HepG2 (cell line): ENCODE results near the gene CD177. TPM values are rescaled to one million over a fixed set of nuclear protein-coding genes. Genes with fewer than 3 reads are reported as not detected.

Source experiments
- ATAC-seq: fragments of 200-7000 bp; cut with Tn5 transposase; 3 replicates; pipeline ENCODE4 v1.9.1; 2020; ENCODE audit warnings: mild to moderate bottlenecking, moderate library complexity
- BruUV-seq: library from RNA; stranded (reverse); fragments of 400-500 nt; replicated peaks from 2 replicates; lab custom pipeline; 2021; lab: Mats Ljungman, UMichigan
- CTCF ChIA-PET: fragments of 300-600 bp; formaldehyde crosslinking; extraction: SDS; loops from one replicate; lab custom pipeline; 2021; ENCODE audit warnings: low total read pairs, inconsistent platforms, low intra/inter-chr PET ratio; lab: Yijun Ruan, JAX
- POLR2A ChIA-PET: fragments of 350-600 bp; sonication (Branson Sonifier 250); formaldehyde crosslinking; loops from one replicate; lab custom pipeline; 2020; ENCODE audit warnings: antibody characterized with exemption, inconsistent platforms; lab: Yijun Ruan, JAX
- DNase-seq: peaks from one replicate; pipeline ENCODE4 v3.0.0-alpha.2; 2015; ENCODE audit warnings: low spot score
- FAIRE-seq: peaks from 3 replicates; lab custom pipeline; 2011; peaks lifted over from hg19 to GRCh38; lab: Jason Lieb, UNC
- H2AFZ ChIP-seq: one replicate; pipeline ENCODE4 v1.6.1; 2011; ENCODE audit warnings: low read length, inconsistent platforms
- H3K27ac ChIP-seq: fragments of 300-600 bp; 3 replicates; pipeline ENCODE4 v1.8.0; 2011; ENCODE audit warnings: mixed run types, mild to moderate bottlenecking, mixed read lengths, low read length, inconsistent platforms; ENCODE audit not compliant: insufficient read depth; ENCODE audit errors: extremely low read length
- H3K27me3 ChIP-seq, 2 experiments: fragments of 200-600 bp in 1 of 2; 2 replicates in 1 of 2; 3 replicates in 1 of 2; pipeline versions ENCODE4 v1.6.0 to v1.8.0; 2011; ENCODE audit warnings: low read length in 2 of 2, mild to moderate bottlenecking in 2 of 2, moderate library complexity in 2 of 2, inconsistent platforms in 1 of 2; ENCODE audit not compliant: insufficient read depth in 2 of 2, control insufficient read depth in 1 of 2
- H3K36me3 ChIP-seq, 2 experiments: fragments of 200-600 bp in 1 of 2; replicated peaks in 1 of 2; 2 replicates in 1 of 2; 3 replicates in 1 of 2; pipeline versions ENCODE4 v1.5.1 to v1.8.0; 2011; ENCODE audit warnings: low read length in 2 of 2, inconsistent platforms in 1 of 2; ENCODE audit not compliant: insufficient read depth in 2 of 2, control insufficient read depth in 1 of 2
- H3K4me1 ChIP-seq: 2 replicates; pipeline ENCODE4 v1.5.1; 2012; ENCODE audit warnings: low read length, inconsistent platforms; ENCODE audit not compliant: insufficient read depth
- H3K4me2 ChIP-seq: 2 replicates; pipeline ENCODE4 v1.6.0; 2011; ENCODE audit warnings: low read depth, low read length, inconsistent platforms
- H3K4me3 ChIP-seq, 3 experiments: fragments of 200-600 bp in 1 of 3; sonication (generic), shearing (Covaris generic) in 1 of 3; replicated peaks in 1 of 3; 2 replicates each; pipeline ENCODE4 v1.5.1; 2011 to 2016; ENCODE audit warnings: low read length in 3 of 3, inconsistent platforms in 2 of 3, low read depth in 2 of 3, mild to moderate bottlenecking in 2 of 3, control low read depth in 1 of 3, mixed read lengths in 1 of 3; ENCODE audit not compliant: insufficient read depth in 1 of 3
- H3K79me2 ChIP-seq: one replicate; pipeline ENCODE4 v1.6.1; 2011; ENCODE audit warnings: low read length, inconsistent platforms; ENCODE audit not compliant: insufficient read depth
- H3K9ac ChIP-seq: 2 replicates; pipeline ENCODE4 v1.6.0; 2011; ENCODE audit warnings: mild to moderate bottlenecking, low read depth, low read length, inconsistent platforms; ENCODE audit not compliant: insufficient read depth
- H3K9me3 ChIP-seq: 2 replicates; pipeline ENCODE4 v1.5.1; 2012; ENCODE audit warnings: mild to moderate bottlenecking, low read length
- H4K20me1 ChIP-seq: 2 replicates; pipeline ENCODE4 v1.6.0; 2011; ENCODE audit warnings: inconsistent platforms, mild to moderate bottlenecking, low read length, moderate library complexity; ENCODE audit not compliant: insufficient read depth
- AHDC1 ChIP-seq: sonication (generic); formaldehyde crosslinking; IDR thresholded peaks from 2 replicates; pipeline ENCODE4 v1.5.1; 2020; ENCODE audit warnings: mild to moderate bottlenecking, missing genetic modification reagents, borderline replicate concordance
- CEBPG ChIP-seq: IDR thresholded peaks from 2 replicates; pipeline ENCODE4 v1.6.1; 2016
- CENPX ChIP-seq: sonication (generic); formaldehyde crosslinking; IDR thresholded peaks from 2 replicates; pipeline ENCODE4 v1.9.0; 2021; ENCODE audit warnings: mild to moderate bottlenecking, missing genetic modification reagents, moderate library complexity
- HDAC6 ChIP-seq: fragments of 200-600 bp; sonication (generic); IDR thresholded peaks from 2 replicates; pipeline ENCODE4 v1.7.0; 2017; ENCODE audit warnings: mild to moderate bottlenecking, antibody characterized with exemption, low read length, low read depth
- HOXD1 ChIP-seq: sonication (generic); formaldehyde crosslinking; IDR thresholded peaks from 2 replicates; pipeline ENCODE4 v1.5.0; 2020; ENCODE audit warnings: missing genetic modification reagents
- IRF2 ChIP-seq: IDR thresholded peaks from 2 replicates; pipeline ENCODE4 v1.6.1; 2018; ENCODE audit warnings: missing genetic modification reagents, missing compliant biosample characterization
- JUND ChIP-seq: sonication (generic); formaldehyde crosslinking; IDR thresholded peaks from 2 replicates; pipeline ENCODE4 v1.8.0; 2022; ENCODE audit warnings: mild to moderate bottlenecking, missing genetic modification reagents
- MBNL3 ChIP-seq: fragments of 250-450 bp; sonication (Bioruptor Pico); conservative IDR thresholded peaks from 2 replicates; pipeline ENCODE4 v1.8.0; 2022; ENCODE audit warnings: mild to moderate bottlenecking, inconsistent platforms
- MYNN ChIP-seq: sonication (generic); formaldehyde crosslinking; IDR thresholded peaks from 2 replicates; pipeline ENCODE4 v1.4.0; 2020; ENCODE audit warnings: mild to moderate bottlenecking, low read depth, missing genetic modification reagents
- NFRKB ChIP-seq: fragments of 450-650 bp; IDR thresholded peaks from 2 replicates; pipeline ENCODE4 v1.6.1; 2017
- SALL2 ChIP-seq: sonication (generic); formaldehyde crosslinking; IDR thresholded peaks from 2 replicates; pipeline ENCODE4 v1.8.1; 2023; ENCODE audit warnings: mild to moderate bottlenecking, missing genetic modification reagents, inconsistent platforms
- ZC3H4 ChIP-seq: sonication (generic); formaldehyde crosslinking; IDR thresholded peaks from 2 replicates; pipeline ENCODE4 v1.4.0; 2020; ENCODE audit warnings: missing genetic modification reagents, borderline replicate concordance
- ZNF18 ChIP-seq: sonication (generic); formaldehyde crosslinking; IDR thresholded peaks from 2 replicates; pipeline ENCODE4 v1.8.0; 2022; ENCODE audit warnings: mild to moderate bottlenecking, missing genetic modification reagents; ENCODE audit not compliant: insufficient replicate concordance
- ZNF446 ChIP-seq: sonication (generic); formaldehyde crosslinking; IDR thresholded peaks from 2 replicates; pipeline ENCODE4 v1.5.0; 2020; ENCODE audit warnings: mild to moderate bottlenecking, missing genetic modification reagents
- WGBS: methylation state at CpG from one replicate; pipeline ENCODE4 v1.1.6; 2017; ENCODE audit warnings: low lambda C conversion rate; 5-methylcytosine and 5-hydroxymethylcytosine counted together
- in situ Hi-C: cut with HindIII; loops from 2 replicates; pipeline ENCODE4 v1.10.0; 2017; ENCODE audit warnings: low pct_unique_long_range_greater_than_20kb; ENCODE audit not compliant: extremely low pct_ligation_motif_present
- intact Hi-C: fragments of 100-400 bp; cut with micrococcal nuclease; formaldehyde crosslinking; loops from one replicate; pipeline ENCODE4 v1.10.0; 2022; ENCODE audit not compliant: unreplicated experiment
- polyA plus RNA-seq, 8 experiments: library from polyadenylated mRNA; depleted of rRNA in 3 of 8; stranded (reverse) in 7 of 8; unstranded in 1 of 8; fragments of >200 nt; fragmentation: Illumina TruSeq in 4 of 8; extraction: Trizol in 4 of 8; gene quantifications; 2 replicates each; pipeline versions ENCODE4 v1.2.1 to v1.2.3, GENCODE V29; 2011 to 2016; ENCODE audit warnings: low read depth in 4 of 8, missing spikeins in 1 of 8, mixed read lengths in 1 of 8; ENCODE audit not compliant: insufficient read depth in 1 of 8
- total RNA-seq, 5 experiments: library from RNA; depleted of rRNA; stranded (reverse); fragments of >200 nt; fragmentation: Illumina TruSeq; extraction: Trizol; gene quantifications; 2 replicates each; pipeline ENCODE4 v1.2.3, GENCODE V29; 2016; ENCODE audit warnings: low read depth in 1 of 5

The CD177 gene
- total and polyA plus RNA-seq, 2 of the 13 experiments (the other 11 are each of a cell fraction or from before 2014, with no cell fraction given) = not detected

GRCh38 chr19:43310221-43310620 is 43.3 kb upstream of the CD177 start:
- Histone ChIP-seq H3K79me2 (no peaks in the 10 kb centered on the region), H3K36me3 (no peaks in the 10 kb centered on the region), H3K4me2 (no peak overlapping the region), H3K27me3 (no peaks in the 10 kb centered on the region), H2AFZ (no peak overlapping the region), H3K9me3 (no peaks in the 10 kb centered on the region), H4K20me1 (no peaks in the 10 kb centered on the region), H3K27ac (no peak overlapping the region), H3K9ac (no peak overlapping the region), H3K4me3 (no peak overlapping the region), H3K4me1 (no peaks in the 10 kb centered on the region)
- no TSS peak for BruUV-seq
- FAIRE-seq (no peak), ATAC-seq (no peak), DNase-seq (no peak)
- in situ Hi-C loops = loop anchor here (25.0 kb wide), 1 partner anchor 198 kb away; no protein-coding TSS in a partner anchor
- intact Hi-C loops = no loop called here
- TF ChIP-seq ZNF18 (CRISPR knock-in tag) (no peak), HDAC6 (no peak), CEBPG (CRISPR knock-in tag) (no peak), ZC3H4 (CRISPR knock-in tag) (no peak), MYNN (no peak), ZNF446 (CRISPR knock-in tag) (no peak), IRF2 (CRISPR knock-in tag) (no peak), NFRKB (no peak), SALL2 (no peak), CENPX (no peak), JUND (CRISPR knock-in tag) (no peak), MBNL3 (CRISPR knock-in tag) (no peak), AHDC1 (no peak), HOXD1 (no peak)
- ChIA-PET POLR2A (no interaction called here), CTCF (no interaction called here)
- 3% methylated on average over 3 of the region's 3 CpGs for WGBS
